KOPT-K1 (cell line): ENCODE measurements around the gene KLHL22.
"Not testable (repeated sequence)": the region's sequence is repeated elsewhere in the genome, so short reads cannot be mapped to it uniquely, and the experiment has no call there.

Experiments used
- H3K27ac ChIP-seq: fragments of 200-600 bp; sonication (generic); 2 replicates; pipeline ENCODE4 v1.5.1; 2016; ENCODE audit warnings: antibody characterized with exemption, mild to moderate bottlenecking, low read depth, low read length; ENCODE audit not compliant: poor library complexity, severe bottlenecking
- H3K36me3 ChIP-seq: fragments of 200-600 bp; sonication (generic); 2 replicates; pipeline ENCODE4 v1.5.1; 2017; ENCODE audit warnings: antibody characterized with exemption, mild to moderate bottlenecking, low read length, moderate library complexity; ENCODE audit not compliant: insufficient read depth
- H3K9me3 ChIP-seq: fragments of 200-600 bp; sonication (generic); 2 replicates; pipeline ENCODE4 v1.5.1; 2017; ENCODE audit warnings: antibody characterized with exemption, low read length, mild to moderate bottlenecking; ENCODE audit not compliant: insufficient read depth, poor library complexity, severe bottlenecking

Gene KLHL22

DNA sequence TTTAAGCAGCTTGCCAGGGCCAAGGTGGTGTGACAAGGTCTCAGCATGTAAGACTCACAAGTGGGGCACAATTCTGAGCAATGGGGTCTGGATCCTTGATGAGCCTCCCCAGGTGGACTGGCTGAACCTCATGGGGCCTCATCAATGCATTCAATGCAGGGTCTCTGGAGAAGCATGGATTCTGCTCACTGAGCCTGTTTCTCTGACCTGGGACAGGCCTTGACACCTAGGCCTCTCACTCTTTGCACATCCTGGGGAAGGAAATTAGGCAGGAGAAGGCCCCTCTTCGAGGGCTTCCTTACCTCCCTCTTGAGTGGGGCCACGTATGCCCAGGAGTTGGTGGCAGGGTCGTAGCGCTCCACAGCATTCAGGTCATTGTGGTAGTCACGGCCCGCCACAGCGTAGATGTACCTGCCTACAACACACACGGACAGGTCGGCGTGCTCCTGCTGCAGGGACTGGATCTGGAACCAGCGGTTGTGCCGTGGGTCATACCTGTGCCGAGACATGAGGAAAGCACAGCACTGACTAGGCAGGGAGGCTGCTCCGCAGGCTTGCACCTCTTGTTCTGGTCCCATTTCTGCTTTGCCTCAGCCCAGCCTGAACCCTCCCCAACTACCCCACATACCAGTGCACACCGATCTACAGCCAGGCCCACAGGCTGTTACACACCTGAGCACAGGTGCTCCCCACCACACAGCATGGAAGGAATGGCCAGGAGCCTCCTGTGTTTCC, 37.9 kb downstream of the KLHL22 start:
- Histone ChIP-seq H3K36me3 (peaks cover 27% of the 10 kb centered on the region), H3K9me3 (no peaks in the 10 kb centered on the region), H3K27ac (no peak overlapping the region)

DNA sequence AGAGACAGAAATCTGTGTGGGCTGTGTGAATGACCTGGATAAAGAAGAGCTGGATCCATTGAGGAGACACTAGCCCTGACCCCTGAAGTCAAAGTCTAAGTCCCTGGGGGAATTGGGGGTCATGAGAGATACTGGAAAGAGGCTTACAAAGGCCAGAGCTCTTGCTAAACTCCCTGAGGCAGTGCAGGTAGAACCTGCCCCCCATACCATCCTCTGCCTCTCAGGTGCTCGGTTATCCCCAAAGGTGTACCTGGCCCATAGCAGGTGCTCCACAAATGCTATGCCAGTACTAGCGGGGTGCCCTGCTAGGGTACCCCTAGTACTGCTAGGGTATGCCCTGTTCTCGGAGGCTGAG, 38.9 kb downstream of the KLHL22 start:
- peaks cover 28% of the 10 kb centered on the region for H3K36me3 ChIP-seq
- no peaks in the 10 kb centered on the region for H3K9me3 ChIP-seq
- no peak overlapping the region for H3K27ac ChIP-seq

DNA sequence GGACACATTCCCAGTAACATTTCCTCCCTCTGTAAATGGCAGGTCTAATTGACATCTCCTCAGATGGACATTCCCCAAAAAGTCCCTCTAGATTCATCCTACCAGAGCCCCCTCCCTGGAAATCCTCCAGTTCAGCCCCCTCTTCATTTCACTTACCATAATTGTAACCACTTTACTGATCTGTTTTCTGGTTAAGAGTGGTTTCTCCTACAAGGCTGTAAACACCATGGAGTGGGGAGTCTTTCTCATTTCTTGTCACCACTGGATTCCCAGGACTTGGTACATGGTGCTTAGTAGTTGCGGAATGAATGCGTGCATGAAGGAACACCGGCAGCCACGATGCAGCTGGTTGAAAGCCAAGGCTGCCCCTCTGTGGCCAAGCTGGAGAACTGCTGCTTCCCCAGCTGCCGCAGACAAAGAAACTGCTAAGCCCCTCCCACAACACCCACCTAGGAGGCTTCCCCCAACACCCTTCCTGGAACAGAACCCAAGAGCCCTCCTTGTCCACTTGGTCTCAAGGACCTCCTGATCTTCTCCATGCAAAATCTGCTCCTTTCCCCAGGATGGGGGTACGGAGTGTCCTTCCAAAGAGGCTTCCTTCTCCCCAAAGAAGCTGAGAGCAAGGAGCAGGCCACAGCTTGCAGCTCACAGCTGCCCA, 39.4 kb downstream of the KLHL22 start:
- no peaks in the 10 kb centered on the region for H3K9me3 ChIP-seq
- H3K36me3 ChIP-seq, result peaks cover 33% of the 10 kb centered on the region
- H3K27ac ChIP-seq, result no peak overlapping the region

GRCh38 chr22:20455709-20456063, 39.9 kb downstream of the KLHL22 start:
- no peak overlapping the region for H3K27ac ChIP-seq
- H3K36me3 ChIP-seq, result peaks cover 30% of the 10 kb centered on the region; the same call in 1 of the 2 replicates
- H3K9me3 ChIP-seq, result no peaks in the 10 kb centered on the region

DNA sequence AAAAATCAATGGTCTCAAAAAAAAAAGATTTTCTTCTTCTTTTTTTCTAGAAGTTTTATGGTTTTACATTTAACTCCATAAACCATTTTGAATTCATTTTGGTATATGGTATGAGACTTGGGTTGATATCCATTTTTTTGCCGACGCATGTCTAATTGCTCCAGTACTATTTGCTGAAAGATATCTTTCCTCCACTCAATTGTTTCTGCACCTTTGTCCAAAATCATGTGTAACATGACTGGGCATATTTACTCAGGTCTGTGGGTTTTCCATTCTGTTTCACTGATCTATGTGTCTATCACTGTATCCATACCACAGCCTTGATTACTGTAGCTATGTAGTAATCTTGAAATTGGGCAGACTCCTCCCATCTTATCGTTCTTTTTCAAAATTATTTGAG, 42.4 kb downstream of the KLHL22 start:
- Histone ChIP-seq H3K36me3 (peaks cover 27% of the 10 kb centered on the region; the same call in 1 of the 2 replicates), H3K9me3 (no peaks in the 10 kb centered on the region), H3K27ac (no peak overlapping the region)

- Histone ChIP-seq H3K9me3 (no peaks in the 10 kb centered on the region), H3K36me3 (peaks cover 15% of the 10 kb centered on the region; the same call in 1 of the 2 replicates), H3K27ac (no peak overlapping the region)
Observed at GRCh38 chr22:20451920-20452319, 43.7 kb downstream of the KLHL22 start.

GRCh38 chr22:20451129-20451778, 44.3 kb downstream of the KLHL22 start:
- not testable (repeated sequence) for H3K27ac ChIP-seq, H3K9me3 ChIP-seq
- H3K36me3 ChIP-seq, result peaks cover 14% of the 10 kb centered on the region; the same call in 1 of the 2 replicates

DNA sequence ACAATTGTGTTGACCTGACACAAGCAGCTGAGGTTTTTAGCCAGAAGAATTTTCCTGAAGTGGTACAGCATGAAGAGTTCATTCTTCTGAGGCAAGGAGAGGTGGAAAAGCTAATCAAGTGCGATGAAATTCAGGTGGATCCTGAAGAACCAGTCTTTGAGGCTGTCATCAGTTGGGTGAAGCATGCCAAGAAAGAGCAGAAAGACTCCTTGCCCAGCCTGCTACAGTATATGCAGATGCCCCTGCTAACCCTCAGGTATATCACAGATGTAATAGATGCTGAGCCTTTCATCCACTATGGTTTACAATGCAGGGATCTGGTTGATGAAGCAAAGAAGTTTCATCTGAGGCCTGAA, 45.1 kb downstream of the KLHL22 start:
- Histone ChIP-seq H3K9me3 (no peaks in the 10 kb centered on the region), H3K36me3 (peaks cover 13% of the 10 kb centered on the region; the same call in 1 of the 2 replicates), H3K27ac (no peak overlapping the region)

- Histone ChIP-seq H3K9me3 (no peaks in the 10 kb centered on the region), H3K36me3 (peaks cover 8% of the 10 kb centered on the region; the same call in 1 of the 2 replicates), H3K27ac (no peak overlapping the region)
Observed at GRCh38 chr22:20449819-20450550, 45.6 kb downstream of the KLHL22 start.

DNA sequence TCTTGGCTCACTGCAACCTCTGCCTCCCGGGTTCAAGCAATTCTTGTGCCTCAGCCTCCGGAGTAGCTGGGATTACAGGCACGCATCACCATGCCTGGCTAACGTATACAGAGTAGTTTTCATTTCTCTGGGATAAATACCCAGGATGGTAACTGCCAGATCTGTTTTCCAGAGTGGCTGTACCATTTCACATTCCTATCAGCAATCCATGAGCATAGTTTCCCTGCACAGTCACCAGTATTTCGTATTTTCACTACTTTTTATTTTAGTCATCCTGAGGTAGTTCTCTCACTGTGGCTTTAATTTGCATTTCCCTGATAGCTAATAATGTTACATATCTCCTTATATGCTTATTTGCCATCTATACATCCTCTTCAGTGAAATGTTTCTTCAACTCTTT, 47.0 kb downstream of the KLHL22 start:
- H3K9me3 ChIP-seq, result no peaks in the 10 kb centered on the region
- H3K36me3 ChIP-seq, result peaks cover 17% of the 10 kb centered on the region; the same call in 1 of the 2 replicates
- no peak overlapping the region for H3K27ac ChIP-seq

GRCh38 chr22:20446383-20446970, 49.1 kb downstream of the KLHL22 start:
- Histone ChIP-seq H3K36me3 (peaks cover 18% of the 10 kb centered on the region; the same call in 1 of the 2 replicates), H3K9me3 (no peaks in the 10 kb centered on the region), H3K27ac (no peak overlapping the region)

DNA sequence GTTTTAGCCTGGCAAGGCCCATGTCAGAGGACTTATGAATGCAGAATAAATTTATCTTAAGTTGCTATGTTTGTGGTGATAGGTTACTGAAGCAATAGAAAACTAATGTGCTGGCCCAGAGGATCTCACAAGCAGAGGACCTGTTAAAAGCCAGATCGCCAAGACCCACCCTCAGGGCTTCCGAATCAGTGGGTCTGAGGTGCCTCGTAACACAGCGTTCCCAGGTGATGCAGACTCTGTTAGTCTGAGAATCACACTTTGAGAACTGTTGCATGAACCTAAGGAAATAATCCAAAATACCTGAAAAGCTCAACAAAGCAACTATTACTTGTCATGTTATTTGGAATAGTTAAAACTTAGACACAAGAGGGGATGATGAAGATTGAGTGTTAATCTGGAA, 51.3 kb downstream of the KLHL22 start:
- no peaks in the 10 kb centered on the region for H3K9me3 ChIP-seq
- no peak overlapping the region for H3K27ac ChIP-seq
- H3K36me3 ChIP-seq, result peaks cover 13% of the 10 kb centered on the region; the same call in 1 of the 2 replicates

DNA sequence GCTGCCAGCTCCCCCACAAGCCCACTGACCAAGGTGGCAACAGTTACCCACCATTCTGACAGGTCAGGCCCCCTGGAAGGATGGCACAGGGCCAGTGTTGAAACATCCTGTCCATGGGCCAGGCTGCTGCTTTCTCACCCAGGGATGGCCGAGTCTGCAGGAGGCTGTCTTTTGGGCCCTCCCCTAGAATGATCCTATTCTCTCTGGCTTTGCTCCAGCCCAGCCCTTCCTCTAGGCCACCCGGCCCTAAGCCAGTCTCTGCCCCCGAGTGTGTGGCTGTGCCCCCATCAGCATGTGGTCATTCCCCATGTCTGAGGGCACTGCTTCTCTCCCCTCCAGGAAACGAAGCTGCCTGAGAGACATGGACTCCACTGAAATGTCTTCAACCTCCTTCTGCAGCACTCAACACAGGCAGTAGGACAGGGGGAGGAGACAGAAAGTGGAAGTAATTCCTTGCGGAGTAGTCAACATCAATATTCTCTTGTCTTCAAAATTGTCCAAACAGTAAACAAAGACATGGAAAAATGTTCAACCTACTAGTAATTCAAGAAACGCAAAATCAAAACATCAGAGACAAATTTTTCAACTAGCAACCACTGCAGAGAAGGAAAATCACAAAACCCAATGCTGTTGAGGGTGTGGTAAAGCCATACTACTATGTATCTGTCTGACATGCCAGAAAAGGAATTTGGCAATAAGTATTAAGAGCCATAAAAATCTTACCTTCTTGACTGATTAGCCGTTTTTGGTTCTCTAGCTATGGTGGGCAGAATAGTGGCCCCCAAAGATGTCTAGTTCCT, 52.9 kb downstream of the KLHL22 start:
- Histone ChIP-seq H3K9me3 (no peaks in the 10 kb centered on the region), H3K27ac (no peak overlapping the region), H3K36me3 (peaks cover 13% of the 10 kb centered on the region; the same call in 1 of the 2 replicates)
